Hematopoietic multipotent progenitor cell (in vitro differentiated cells): ENCODE data around the gene UPF3B. TPM values are rescaled to one million over a fixed set of nuclear protein-coding genes. Genes with fewer than 3 reads are reported as not detected.
"Not testable (repeated sequence)": the region's sequence is repeated elsewhere in the genome, so short reads cannot be mapped to it uniquely, and the experiment has no call there.

Experiments used
- DNase-seq, 3 donors: peaks; one replicate each; pipeline ENCODE4 v3.0.0-alpha.2; 2011 to 2015; ENCODE audit warnings: low read depth in 2 of 3, low spot score in 2 of 3
- total RNA-seq: library from RNA; depleted of rRNA; stranded (reverse); fragments of >200 nt; gene quantifications from one replicate; pipeline ENCODE4 v1.2.3, GENCODE V29; 2012

Gene UPF3B
- 1.3 TPM for total RNA-seq

DNA sequence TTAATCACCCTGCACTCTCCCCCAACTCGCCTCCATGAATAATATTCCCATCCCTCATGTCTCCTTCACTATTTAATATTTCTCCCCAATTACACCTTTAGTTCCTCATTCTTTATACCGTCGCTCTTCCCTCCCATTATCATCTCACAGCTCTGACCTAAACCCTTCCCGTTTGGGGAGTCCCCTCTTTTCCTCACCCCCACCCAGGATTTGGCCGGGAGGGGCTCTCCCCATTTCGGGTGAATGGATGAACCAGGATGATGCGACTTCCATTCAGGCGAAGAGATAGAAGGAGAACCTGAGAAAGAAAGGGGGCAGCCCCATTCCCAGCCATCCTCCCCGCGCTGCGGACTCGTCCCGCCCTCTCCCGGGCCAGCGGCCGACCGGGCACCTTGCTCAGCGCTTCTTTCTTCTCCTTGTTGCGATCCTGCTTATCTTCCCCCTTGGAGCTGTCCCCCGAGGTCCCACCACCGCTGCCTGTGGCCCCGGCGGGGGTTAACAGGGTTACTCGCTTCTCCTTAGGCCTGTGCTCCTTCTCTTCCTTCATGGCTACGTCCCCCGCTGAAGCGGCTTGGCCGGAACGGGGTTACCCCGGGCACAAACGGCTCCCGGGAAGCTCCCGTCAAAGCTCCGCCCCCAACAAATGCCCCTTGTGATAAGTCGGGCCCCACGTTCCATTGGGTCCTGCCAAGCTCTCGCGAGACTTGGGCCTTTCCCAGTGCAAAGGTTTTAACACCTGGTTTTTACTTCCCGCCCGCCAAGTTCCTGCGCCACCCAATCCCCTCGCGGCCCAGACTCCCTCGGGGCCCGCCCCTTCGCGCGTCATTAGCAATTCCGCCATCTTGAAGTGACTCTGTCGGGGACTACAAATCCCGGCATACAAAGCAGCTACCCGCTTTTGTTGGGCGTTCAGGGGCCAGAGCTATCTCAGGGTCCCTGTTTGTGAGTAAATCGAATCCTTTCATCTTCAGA is at the start of gene UPF3B:
TSS of gene UPF3B (minus strand) at position 582 of the 972 bp plus-strand sequence. CDS start at position 547, 35 bp downstream.
- peak; percentile 66 to 98 (median 96) for DNase-seq

DNA sequence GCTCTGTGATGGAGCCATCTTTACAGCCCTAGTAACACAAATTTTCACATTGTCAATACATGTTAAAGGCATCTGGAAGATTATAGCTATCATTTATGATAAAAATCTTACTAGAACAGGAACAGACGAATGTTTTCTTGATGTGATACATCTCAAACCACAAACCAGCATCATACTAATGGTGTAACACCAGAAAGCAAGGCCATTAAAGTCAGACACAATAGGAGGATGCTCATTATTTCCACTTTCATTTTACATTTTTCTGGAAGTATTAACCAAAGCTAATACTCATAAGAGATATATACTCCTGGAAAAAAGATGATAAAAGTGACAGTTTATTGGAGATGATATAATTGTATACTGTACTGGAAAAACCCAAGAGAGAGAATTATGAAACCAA is 48.2 kb upstream of the UPF3B start:
- DNase-seq, result no peak

DNA sequence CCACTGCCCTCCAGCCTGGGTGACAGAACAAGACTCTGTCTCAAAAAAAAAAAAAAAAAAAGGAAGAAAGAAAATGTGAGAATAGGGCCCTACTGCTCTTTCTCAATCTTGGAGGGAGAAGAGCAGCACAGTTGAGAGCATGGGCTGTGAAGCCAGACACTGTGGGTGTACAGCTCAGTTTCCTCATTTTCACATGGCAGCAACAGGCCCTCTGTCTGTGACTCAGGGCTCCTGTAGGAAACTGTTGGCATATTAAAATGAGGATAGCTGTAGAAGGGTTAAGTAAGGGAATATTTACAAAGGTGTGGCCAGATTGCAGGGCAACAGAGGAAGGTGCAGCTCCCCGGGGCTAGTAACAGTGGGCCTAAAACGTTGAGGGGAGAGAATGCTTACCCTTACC is 46.4 kb upstream of the UPF3B start:
- DNase-seq, result peak in 2 of 3 donors; percentile 7 to 9

DNA sequence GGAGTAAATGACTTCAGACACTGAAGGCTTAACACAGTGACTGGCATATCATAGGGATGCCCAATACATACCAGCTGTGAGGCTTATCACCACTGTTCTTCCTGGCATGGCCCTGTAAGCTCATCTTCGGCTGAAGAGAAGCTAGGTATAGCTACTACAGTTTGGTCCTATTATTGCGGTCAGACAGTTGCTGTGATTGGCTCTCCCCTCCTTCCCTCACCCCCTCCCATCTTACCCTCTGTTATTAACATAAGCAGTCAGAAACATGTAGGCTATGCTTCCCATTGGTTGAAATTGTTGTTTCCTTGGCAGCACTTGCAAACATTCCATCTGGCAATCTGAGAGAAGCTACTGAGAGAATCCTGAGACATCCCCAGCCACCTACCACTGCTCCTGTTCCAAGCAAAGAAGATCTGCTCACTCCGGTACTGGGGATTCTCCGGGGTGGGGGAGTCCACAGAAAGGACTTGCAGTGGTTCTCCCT is 43.1 kb upstream of the UPF3B start, which contains the start of gene AKAP14:
TSS of gene AKAP14 (plus strand) at position 51 of the 484 bp plus-strand sequence. CDS start 7,331 bp downstream, outside the sequence.
- DNase-seq, result no peak

- not testable (repeated sequence) for DNase-seq
Observed at GRCh38 chrX:119891961-119892692, 39.4 kb upstream of the UPF3B start.

DNA sequence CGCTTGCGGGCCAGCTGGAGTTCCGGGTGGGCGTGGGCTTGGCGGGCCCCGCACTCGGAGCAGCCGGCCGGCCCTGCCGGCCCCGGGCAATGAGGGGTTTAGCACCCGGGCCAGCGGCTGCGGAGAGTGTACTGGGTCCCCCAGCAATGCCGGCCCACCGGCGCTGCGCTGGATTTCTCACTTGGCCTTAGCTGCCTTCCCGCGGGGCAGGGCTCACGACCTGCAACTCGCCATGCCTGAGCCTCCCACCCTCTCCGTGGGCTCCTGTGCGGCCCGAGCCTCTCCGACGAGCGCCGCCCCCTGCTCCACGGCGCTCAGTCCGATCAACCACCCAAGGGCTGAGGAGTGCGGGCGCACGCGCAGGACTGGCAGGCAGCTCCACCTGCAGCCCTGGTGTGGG is 37.9 kb upstream of the UPF3B start:
- DNase-seq, result not testable (repeated sequence)

GRCh38 chrX:119887721-119888425 is 35.1 kb upstream of the UPF3B start:
- DNase-seq, result peak in 2 of 3 donors; percentile 62 to 71

GRCh38 chrX:119885554-119886428 is 33.0 kb upstream of the UPF3B start:
- DNase-seq, result peak in 2 of 3 donors; percentile 12 to 37

DNA sequence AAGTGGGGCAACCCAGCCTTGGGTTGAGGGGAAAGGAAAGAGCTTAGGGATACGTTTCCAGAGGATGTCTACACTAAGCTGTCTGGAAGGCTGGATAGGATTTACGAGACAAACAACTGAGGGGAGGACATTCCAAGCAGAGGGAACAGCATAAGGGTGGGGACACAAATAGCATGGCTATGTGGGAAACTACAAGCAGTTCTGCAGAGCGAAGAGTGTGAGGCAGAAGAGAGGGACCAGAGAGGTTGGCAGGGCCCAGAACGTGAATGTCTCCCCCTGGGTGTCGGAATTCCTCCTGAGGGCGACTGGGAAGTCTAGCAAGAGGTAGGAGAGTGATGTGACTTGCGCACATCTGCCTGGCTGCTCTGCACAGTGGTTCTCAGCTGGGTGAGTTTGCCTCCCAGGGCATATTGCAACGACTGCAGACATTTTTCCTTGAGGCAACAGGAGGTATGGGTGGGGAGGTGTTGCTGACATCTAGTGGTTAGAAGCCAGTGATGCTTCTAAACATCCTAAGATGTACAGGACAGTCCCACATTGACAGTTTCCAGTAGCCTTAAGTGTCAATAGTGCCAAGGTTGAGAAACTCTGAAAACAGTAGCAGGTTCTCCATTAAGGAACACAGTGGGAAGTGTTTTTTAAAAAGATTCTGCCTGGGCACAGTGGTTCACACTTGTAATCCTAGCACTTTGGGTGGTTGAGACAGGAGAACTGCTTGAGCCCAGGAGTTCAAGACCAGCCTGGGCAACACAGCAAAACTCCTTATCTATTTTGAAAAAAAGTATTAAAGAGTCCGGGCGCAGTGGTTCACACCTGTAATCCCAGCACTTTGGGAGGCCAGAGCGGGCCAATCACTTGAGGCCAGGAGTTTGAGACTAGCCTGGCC is 28.0 kb upstream of the UPF3B start:
- peak in 2 of 3 donors; percentile 39 to 58 for DNase-seq

DNA sequence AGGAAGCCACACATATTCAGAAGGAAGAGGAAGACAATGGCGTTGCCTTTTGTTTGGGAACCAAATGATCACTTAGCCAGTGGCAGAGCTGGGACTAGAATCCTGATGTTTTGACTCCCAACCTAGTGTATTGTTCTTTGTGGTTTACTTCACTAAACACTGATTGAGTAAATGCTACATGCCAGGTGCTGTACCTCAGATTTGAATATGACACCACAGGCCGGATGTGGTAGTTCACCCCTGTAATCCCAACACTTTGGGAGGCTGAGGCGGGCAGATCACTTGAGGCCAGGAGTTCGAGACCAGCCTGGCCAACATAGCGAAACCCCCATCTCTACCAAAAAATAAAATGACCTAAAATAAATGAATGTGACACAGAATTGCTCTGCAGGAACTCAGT is 27.3 kb upstream of the UPF3B start:
- DNase-seq, result no peak

GRCh38 chrX:119878740-119879139 is 26.0 kb upstream of the UPF3B start:
- DNase-seq, result no peak

- peak; percentile 66 to 89 (median 85) for DNase-seq
Observed at GRCh38 chrX:119871599-119872395, 19.0 kb upstream of the UPF3B start, which contains the start of the genes NDUFA1 and RNF113A. TSS of gene NDUFA1 (plus strand) at chrX:119871832. CDS start at chrX:119871912, 80 bp downstream. TSS of gene RNF113A (minus strand) at chrX:119871733. CDS start at chrX:119871613, 120 bp downstream.

DNA sequence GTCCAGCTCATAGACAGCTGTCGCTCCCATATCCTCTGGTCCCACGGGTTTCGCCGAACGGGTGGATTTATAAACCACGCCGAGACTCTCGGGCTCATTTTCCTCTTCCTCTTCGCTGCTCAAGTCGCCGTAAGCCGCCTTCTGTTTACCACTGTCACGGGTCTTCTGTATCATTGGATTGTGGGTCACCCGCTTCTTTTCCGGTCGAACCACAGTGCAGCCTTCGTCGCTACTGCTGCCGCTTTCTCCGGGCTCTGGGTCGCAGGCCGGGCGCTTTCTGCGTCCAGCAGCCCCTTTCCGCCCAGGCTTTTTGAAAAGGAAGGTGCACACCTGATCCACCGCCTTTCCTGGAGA is 18.5 kb upstream of the UPF3B start:
- DNase-seq, result no peak

GRCh38 chrX:119870626-119871131 is 17.9 kb upstream of the UPF3B start:
- DNase-seq, result peak in 2 of 3 donors; percentile 11 to 15

DNA sequence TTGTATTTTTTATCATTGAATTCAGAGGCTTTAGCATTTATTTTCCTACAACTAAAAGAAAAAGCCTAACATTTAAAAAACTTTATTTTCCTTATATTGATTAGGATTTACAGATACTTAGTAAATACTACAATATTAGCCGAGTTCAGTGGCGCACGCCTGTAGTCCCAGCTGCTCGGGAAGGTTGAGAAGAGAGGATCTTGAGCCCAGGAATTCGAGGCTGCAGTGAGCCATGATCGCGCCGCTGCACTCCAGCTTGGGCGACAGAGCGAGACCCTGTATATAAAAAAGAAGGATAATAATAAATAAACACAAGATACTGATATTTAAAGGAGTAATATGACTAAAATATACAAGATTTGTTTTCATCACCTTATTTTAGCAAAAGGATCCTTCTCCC is 681 bp upstream of the UPF3B start:
- DNase-seq, result no peak

- DNase-seq, result no peak
Observed at GRCh38 chrX:119833905-119834304, 18.9 kb downstream of the UPF3B start.

DNA sequence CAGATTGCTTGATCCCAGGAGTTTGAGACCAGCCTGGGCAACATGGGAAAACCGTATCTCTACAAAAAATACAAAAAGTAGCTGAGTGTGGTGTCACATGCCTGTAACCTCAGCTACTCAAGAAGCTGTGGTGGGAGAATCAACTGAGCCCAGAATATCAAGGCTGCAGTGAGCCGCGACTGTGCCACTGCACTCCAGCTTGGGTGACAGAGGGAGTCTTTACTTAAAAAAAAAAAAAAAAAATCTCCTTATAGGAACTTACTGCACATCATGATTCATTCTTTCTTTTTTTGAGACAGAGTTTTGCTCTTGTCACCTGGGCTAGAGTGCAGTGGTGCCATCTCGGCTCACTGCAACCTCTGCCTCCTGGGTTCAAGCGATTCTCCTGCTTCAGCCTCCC is 24.3 kb downstream of the UPF3B start:
- DNase-seq, result no peak
